EL (cell line): ENCODE measurements around the gene ZC3H12D.

ENCODE experiments used
- DNase-seq: peaks from one replicate; pipeline ENCODE4 v3.0.0-alpha.2; 2016

The ZC3H12D gene

DNA sequence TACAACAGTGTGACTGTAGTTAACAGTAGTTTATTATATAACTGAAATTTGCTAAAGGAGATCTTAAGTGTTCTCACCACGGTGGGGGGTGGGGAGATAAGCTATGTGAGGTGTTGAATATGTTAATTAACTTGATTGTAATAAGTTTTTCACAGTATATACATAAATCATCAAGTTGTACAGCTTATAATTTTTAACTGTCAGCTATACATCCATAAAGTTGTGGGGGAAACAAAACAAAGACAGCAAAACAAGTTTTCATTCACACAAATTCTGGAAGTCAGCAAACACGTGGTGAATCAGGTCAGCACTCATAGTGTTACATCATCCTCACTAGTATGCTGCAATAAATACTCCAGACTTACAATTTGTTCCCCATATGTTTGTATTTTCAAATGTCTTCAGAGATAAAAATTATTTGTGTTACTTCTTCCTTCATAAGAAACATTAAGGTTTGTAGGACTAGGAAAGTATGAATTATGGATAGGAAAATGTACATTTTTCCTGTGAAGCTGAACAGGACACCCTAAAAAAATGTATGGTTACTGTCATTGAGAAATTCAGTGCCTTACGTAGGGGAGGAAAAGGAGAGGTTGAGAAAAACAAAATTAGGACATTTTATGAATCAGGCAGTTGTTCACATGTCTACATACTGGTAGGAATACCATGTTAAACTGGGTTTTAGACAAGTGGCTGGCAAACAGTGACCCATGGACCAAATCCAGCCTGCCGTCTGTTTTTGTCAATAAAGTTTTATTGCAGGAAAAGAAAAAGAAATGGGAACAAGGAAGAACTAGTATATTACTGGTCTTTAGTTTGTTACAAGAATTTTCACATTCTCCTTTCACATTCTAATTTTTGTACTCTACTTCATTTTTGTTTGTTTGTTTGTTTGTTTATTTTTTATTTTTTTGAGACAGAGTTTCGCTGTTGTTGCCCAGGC is 78.7 kb downstream of the ZC3H12D start:
- peak; percentile 23 for DNase-seq

DNA sequence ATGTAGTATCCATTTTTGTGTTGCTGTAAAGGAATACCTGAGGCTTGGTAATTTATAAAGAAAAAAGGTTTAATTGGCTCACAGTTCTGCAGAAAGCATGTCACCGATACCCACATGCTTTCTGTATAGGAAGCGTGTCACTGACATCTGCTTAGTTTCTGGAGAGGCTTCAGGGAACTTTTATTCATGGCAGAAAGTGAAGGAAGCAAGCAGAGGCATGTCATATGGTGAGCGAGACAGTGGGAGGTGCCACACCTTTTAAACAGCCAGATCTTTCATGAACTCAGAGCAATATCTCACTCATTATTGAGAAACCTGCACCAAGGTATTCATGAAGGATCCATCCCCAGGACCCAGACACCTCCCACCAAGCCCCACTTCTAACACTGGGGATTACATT is 81.3 kb downstream of the ZC3H12D start:
- DNase-seq, result no peak

DNA sequence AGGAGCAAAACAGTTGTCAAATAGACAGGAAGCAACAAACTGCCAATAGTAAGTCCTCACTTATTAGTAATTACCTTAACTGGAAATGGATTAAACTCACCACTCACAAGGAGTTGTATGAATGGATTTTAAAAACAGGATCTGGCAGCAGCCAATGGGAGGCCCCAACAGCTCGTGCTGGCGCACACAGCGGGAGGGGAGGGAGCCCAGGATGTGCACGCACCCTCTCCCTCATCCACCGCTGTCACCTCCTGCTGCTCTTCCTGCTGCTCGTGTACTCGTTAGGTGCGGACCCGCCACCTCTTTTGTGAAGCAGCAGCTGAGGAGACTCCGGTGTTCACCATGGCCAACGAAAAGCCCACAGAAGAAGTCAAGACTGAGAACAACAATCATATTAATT is 84.8 kb downstream of the ZC3H12D start, which contains the start of gene SUMO4:
Gene SUMO4 (plus strand): TSS at position 213 of the 400 bp plus-strand sequence. CDS start 130 bp downstream, at position 343.
- DNase-seq, result no peak

DNA sequence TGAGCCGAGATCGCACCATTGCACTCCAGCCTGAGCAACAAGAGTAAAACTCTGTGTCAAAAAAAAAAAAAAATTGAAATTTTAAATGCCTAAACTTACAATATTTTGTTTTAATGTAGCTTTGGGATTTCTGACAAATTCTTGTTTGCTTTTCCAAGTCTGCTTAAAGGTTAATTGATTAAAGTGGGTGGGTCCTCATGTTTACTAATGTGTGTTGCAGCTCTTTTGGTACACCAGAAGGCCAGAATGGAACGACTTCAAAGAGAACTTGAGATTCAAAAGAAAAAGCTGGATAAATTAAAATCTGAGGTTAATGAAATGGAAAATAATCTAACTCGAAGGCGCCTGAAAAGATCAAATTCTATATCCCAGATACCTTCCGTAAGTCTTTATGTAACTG is 87.4 kb downstream of the ZC3H12D start:
- no peak for DNase-seq
